GM04504 (cell line): ENCODE results near the gene TRABD2B.
"Not testable (repeated sequence)": the region's sequence is repeated elsewhere in the genome, so short reads cannot be mapped to it uniquely, and the experiment has no call there.

Experiments used
- DNase-seq: peaks from one replicate; pipeline ENCODE4 v3.0.0-alpha.2; 2012; ENCODE audit warnings: low read depth

The TRABD2B gene

DNA sequence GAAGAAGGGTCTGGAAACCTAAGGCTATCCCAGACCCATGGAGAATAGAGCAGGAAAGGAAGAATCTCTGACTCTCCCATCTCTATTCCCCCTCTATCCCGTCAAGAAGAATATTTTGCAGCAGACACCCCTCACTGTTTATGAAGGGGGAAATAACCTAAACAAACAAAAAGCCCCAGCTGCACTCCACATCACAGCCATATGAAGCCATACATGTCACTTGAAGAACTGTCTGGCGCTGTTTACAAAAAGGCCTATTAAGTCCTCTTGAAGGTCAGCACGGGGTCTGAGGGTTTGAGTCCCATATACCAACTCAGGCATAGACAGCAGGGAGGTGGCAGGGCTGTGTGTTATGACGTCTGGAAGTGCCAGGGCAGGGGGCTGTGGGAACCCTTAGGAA is 31.4 kb downstream of the TRABD2B start:
- no peak for DNase-seq

DNA sequence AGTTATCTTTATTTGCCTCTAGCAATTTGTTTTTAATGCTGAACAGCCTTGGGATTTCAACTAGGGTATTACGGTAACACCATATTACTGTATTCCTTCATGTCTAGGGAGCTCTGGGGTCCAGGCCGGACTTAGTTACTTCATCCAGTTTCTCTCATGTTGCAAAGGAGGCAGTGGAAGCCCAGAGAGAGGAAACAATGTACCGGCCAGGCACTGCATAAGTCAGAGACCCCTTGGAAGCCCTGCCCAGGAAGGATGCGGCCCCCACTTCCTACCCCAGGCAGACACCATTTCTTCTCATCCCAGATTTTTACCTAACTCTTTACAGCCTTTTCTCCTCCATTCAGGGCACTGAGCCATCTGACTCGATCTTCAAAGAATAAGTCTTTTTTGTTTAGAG is 32.5 kb downstream of the TRABD2B start:
- no peak for DNase-seq

DNA sequence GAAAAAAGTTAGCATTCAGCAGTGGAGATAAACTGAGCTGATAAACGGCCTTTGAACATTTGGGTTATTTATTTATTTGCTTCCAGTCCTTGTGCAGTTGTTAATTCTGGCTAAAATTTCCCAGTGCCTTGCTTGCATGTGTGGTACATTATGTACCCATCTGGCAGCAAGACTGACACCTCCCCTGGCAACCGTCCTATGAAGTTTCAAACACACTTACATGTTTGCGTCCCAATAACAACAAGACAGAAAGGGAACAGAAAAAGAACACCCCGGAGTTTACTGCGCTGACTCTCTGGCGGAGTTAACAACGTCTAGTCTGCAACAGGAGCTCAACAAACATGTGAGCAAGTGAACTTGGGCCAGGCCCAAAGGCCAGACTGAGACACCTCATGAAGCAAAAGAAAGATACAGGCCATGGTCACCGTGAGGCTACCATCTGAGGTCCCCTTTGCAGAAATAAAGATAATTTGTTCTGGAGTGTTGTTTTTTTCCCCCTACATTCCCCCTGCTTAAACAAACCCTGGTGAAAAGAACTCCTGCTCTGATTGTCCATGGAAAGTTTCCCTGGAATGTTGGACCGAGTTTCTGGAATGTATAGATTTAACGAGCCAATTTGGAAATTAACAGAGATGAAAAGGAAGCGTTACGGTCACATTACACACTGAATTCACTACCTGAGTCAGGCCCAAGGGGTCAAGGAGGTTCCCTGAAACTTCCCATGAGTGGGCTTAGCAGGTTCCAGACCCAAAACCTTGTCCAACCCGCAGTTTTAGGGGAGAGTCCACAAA is 33.4 kb downstream of the TRABD2B start:
- DNase-seq, result no peak

DNA sequence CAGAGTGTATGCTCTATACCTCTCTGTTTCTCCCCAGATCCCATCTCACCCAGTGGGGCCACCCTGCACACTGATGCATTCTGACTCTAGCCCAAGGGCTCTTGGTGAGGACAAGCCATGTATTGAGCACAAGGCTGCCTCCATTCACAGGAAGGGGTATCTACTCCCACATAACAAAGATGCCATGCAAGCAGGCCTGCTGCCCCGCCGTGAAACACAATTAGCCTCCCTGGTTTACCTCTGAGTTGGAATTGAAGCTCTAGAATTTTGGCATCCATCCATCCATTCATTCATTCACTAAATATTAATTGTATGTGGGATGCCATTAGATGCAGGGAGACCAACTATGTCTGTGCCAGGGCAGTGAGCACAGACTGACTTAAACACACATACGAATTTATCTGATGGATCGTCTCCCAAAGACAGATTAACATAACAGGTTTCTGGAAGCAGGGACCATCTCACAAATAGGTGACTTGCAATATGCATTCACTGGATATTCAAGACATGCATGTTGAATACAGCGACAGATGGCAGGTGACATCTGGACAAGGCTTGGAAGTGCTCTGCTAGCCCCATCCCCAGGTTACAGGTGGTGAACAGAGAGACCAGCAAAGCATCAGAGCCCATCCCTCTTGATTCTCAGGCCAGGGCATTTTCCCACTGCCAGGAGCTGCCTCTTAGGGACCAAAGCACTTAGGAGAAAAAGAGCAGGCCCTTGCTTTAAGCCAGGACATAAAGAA is 34.3 kb downstream of the TRABD2B start:
- DNase-seq, result no peak

DNA sequence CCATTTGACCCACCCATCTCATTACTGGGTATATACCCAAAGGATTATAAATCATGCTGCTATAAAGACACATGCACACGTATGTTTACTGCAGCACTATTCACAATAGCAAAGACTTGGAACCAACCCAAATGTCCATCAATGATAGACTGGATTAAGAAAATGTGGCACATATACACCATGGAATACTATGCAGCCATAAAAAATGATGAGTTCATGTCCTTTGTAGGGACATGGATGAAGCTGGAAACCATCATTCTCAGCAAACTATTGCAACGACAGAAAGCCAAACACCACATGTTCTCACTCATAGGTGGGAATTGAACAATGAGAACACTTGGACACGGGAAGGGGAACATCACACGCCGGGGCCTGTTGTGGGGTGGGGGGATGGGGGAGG is 35.4 kb downstream of the TRABD2B start:
- not testable (repeated sequence) for DNase-seq

DNA sequence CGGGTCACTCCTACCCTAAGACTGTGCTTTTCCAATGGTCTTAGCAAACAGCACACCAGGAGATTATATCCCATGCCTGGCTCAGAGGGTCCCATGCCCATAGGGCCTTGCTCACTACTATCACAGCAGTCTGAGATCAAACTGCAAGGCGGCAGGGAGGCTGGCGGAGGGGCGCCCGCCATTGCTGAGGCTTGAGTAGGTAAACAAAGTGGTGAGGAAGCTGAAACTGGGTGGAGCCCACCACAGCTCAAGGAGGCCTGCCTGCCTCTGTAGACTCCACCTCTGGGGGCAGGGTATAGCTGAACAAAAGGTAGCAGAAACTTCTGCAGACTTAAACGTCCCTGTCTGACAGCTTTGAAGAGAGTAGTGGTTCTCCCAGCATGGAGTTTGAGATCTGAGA is 40.7 kb downstream of the TRABD2B start:
- not testable (repeated sequence) for DNase-seq

DNA sequence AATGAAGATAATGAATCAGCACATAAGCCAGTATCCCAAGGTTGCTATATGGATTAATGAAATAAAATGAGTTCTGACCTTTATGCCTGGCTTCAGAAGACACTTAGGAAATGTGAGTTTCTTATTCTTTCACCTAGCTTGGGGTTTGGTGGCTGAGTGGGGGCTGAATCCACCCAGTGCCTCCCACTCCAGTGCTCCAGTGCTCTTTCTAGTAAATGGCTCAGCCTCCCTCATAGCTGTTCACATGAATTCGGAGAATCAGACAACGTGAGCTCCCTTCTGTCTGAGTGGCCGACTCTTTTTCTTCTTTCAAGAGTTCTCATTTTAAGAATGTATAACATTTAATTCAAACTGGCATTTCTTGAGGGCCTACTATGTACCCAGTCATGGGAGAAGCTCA is 43.5 kb downstream of the TRABD2B start:
- no peak for DNase-seq

DNA sequence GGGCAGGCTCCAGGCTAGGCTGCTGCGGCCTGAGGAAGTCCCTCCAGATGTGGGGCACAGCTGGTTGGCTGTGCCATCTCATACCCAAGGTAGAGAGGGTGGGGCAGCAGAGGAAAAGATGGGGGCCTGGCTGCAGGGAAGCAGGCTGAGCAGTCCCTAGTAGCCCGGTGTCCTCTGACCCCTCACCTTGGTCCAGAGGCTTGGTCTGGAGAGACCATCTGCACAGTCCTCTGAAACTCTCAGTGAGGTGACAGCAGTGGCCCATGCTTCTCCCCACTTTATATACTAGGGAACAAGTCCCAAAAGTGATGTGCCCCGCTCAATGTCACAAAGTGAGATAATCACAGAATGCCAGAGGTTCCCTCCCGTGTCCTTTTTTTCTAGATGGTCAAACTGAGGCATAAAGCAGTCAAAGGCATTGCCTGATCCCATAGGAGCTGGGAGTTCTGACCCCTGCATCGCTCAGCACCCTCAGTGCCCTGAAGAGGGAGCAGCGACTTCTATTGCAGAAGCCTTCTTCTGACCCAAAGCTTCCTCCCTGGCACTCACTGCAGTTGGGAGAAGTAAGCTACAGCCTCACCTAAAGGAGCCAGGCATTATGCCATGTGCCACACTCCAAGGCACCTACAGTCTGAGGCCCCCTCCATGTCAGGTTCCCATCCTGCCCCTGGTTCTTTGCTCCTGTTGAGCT is 45.5 kb downstream of the TRABD2B start:
- DNase-seq, result no peak

DNA sequence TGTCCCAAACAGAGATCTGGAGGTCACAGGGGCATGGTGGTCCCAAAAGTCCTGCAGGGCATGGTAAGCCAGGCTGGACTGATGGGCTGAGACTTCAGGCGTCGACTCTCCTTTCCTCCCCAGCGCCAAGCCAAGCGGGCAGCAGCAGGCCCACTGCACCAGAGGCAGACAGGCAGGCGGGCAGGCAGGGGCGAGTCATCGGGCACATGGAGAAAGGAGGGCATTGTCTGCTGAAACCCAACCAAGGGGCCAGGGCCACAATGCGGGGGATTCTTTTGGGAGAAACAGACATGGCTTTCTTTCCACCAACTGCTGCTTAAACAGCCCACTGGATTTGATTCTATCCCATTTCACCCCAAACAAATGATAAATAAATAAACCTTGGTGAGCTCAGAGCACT is 46.2 kb downstream of the TRABD2B start:
- DNase-seq, result no peak

DNA sequence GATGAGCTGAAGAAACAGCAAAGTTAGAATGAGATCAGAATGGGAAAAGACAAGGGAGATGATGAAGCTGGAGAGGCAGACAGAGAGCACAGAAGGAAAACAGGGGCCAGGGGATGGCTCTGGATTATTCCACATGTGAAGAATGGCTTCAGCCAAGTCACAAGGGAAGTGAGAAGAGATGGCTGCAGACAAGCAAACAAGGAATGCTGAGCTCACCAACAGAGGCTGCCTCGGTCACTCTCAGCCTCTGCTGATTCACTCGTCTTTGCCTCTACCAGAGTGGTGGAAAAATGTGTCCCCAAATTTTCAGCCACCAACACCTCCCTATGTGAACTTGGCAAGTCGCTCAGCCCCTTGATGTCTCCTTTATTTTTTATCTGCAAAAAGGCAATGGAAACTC is 46.7 kb downstream of the TRABD2B start:
- DNase-seq, result no peak

DNA sequence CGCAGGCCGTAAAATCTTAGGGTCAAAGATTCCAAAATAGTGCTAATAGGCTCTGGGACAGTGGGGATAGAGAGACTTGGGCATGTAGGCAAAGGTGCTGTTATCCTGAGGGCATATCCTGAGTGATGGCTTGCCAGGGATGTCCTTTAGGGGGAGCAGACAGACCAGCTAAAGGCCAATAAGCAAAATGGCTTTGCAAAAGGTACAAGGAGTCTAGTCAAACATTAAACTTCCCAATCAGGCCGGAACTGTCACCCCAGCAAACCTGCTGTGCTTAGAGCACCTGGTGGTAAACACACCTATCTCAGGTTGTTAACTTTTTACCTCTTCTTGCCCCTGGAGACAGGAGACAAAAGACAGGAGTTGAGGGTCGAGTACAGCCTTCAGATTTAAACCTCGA is 49.1 kb downstream of the TRABD2B start:
- no peak for DNase-seq

DNA sequence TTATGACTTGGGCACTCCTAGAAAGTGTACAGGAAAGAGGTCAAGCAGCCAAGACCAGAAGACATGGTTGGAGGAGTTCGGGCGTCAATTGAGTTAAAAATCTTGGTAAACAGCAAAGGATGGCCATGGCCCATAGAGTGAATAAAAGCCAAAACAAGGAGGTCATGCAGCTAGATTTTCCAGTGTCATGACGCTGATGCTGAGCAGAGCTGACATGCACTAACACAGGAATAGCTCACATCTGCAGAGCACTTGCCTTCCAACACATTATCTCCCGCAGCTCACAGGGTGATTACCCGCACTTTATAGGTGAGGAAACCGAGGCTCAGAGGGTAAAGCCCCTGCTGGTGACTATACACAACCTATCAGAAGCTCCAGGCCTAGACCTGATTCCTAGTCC is 49.7 kb downstream of the TRABD2B start:
- DNase-seq, result no peak

DNA sequence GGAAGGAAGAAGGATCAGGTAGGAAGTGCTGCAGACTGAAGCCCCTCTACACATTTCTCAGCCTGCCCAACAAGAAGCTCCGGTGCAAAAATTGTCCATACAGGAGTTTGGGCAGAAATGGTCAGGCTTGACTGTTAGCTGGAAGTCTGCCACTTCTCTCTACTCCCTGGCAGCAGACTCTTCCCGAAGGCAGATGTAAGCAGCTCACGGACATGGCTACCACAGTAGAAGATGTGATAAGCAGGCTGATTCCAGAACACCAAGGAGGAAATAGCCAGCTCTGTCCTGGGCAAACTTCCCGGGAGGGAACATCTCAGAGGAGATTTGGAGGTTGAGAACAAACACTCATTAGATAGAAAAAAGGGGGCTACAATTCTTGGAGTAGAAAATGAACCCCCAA is 52.6 kb downstream of the TRABD2B start:
- no peak for DNase-seq

DNA sequence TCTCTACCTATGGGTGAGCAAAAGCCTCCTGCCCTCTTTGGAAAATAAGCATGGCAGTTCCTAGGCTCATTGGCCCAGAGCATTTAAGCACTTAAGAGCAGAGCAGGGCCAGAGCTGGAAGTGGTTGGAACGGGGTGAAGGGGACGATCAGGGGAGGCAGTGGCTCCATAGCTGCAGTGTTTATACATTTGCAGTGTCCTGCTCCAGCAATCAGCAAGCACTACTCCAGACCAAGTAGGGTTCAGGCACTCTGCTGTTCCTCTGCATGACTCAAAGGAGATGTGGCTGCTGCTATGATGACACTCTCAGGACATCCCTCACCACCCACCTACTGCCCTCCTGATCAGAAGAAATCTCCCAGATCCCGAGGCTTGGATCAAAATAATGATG is 55.0 kb downstream of the TRABD2B start:
- no peak for DNase-seq

DNA sequence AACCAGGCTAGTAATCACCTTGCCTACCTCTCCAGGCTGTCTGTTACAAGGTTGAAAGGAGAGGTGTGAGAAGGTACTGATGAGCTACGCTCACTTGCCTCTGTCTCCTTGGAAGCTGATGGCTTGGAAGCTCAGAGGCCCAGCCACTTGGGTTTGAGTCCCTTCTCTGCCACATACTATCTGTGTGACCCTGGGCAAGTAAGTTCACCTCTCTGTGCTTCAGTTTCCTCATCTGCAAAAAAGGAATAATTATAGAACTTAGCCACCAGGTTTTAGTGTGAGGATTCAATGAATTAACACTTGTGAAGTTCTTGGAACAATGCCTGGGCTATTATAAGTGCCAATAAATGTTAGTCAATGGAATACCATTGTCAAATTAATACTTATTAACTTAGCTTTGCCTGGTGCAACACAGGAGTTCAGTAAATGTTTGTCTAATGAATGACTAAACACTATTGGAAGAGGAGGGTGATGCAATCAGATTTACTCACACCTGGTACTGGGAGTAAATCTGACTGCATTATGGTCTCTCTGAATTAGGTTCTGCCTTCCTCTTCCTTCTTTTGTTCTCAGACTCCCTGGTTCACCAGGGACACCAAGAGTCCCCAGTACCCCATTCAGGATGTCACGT is 55.5 kb downstream of the TRABD2B start:
- DNase-seq, result no peak

DNA sequence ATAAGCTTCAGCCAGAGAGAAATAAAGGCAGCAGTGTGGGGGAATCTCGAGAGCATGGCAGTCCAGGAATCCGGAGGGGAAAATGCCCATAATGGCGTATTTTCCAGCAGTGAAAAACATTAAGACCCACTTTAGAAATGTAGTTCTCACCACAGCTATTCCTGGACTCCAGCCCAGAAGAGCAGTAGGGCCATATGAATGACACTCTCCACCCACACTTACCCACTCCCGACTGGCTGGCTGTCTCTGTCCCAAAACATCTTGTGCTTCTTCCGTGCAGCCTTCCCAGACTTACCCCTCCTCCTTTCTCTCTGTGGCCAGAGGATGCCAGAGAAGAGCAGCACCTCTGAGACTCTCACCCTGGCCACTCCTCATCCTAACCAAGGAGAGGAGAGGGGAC is 56.4 kb downstream of the TRABD2B start:
- no peak for DNase-seq

DNA sequence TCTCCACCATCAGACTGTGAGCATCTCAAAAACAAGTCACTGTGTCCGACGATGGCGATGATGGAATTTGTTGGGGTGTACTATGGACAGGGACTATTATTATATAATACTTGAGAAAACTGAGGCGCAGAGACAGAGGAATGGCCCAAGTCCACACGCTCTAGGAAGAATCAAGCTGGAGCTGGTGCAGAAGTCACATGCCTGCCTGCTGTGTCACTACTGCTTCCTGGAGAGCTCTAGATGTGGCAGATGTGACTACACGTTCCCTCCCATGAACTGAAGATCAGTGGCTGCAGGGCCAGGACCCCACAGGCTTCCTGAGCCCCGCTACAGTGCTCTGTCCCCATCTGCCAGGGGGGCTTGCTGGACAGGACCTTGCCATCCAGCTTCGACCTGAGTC is 56.9 kb downstream of the TRABD2B start:
- no peak for DNase-seq

DNA sequence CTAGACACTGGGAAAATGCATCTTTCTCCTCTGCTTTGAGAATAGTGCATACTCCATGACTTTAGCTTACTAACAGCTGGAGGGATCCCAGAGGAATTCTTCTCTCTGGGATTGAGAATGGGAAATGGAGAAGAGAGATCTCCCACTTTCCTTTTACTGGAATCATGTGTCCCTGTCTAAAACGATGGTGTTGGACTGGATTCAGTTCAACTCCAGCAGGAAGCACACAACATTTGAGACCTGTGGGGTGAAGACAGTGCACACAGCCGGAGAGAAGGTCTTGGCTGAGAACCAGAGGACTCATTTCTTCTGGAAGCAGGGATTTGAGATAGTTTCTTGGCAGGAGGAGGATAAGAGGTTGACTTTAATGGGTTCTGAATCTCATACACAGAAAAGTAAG is 58.7 kb downstream of the TRABD2B start:
- no peak for DNase-seq

DNA sequence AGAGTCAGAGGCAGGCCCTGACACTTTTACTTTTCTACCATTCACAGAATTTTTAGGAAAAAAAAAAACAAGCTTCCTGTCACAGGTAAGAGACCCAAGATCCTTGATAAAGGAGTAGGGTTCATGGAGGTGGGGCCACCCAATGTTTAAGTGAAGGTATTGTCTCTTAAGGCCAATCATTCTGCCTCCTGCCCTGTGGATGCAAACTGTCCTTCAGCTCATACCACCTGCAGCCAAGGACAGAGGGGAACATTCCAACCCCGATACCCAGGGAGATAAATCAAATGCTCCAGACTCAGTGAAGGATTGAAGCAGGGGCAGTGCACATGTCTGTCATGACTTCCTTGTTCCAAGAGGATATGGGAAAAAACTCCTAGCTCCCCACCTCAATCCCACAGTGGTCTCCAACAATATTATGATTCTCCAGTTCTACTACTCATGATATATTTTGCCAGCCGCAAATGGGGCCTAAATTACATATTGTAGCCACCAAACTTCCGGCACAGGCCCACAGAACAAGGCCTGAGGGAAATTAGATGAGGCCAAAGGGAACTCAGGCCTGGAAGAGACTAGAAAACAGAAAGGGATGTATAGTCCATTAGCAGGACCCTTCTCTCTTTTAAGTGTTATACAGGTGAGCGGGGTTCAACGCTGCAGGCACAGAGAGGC is 59.5 kb downstream of the TRABD2B start:
- no peak for DNase-seq

DNA sequence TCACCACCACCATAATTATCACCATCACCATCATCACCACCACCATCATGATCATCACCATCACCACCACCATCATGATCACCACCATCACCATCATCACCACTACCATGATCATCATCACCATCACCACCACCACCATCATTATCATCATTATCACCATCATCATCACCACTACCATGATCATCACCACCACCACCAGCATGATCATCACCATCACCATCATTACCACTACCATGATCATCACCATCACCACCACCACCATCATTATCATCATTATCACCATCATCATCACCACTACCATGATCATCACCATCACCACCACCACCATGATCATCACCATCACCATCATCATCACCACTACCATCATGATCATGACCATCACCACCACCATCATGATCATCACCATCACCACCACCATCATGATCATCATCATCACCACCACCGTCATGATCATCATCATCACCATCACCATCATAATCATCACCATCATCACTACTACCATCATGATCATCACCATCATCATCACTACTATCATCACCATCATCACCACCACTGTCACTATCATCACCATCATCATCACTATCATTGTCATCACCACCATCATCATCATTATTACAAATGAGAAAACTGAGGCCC is 60.2 kb downstream of the TRABD2B start:
- no peak for DNase-seq

DNA sequence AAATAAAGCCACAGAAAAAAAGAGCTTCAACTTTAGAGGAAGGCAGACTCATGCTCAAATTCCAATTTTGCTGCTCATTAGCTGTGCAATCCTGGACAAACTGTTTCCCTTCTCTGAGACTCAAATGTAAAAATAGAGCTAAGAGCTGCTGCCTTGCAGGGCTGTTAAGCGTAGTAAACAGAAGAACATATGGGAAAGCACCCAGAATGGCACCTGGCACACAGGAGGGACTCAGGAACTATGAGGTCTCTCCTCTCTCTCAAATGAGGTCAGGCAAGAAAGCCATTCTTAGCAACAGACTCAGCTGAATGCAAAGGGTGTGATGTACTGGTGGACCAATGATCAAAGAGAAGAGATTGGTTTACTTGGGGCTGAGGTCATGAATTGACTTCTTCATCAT is 61.3 kb downstream of the TRABD2B start:
- no peak for DNase-seq

DNA sequence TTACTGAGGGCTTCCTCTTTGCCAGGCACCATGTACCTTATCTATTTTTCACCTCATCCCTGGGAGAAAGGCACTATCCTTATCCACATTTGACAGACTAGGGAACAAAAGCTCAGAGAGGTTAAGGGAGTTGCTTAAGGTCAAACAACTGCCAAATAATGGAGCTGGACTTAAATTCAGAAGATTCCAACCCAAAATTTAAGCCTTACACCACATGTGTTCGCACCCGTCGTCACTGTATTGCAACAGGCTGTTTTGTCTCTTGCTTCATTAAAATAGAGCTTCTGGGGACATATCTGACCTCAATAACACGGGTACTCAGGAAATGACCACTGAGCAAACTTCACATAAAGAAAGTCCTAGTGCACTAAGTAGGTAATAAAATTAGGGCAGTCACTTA is 62.0 kb downstream of the TRABD2B start:
- no peak for DNase-seq
